HCT116 (cell line): ENCODE results near the gene MAP1LC3B2. TPM values are rescaled to one million over a fixed set of nuclear protein-coding genes. Genes with fewer than 3 reads are reported as not detected.
A peak's percentile ranks its signal among the peaks of the same experiment; 100 is the strongest.

Source experiments
- ATAC-seq: fragments of 200-7000 bp; cut with Tn5 transposase; 2 replicates; pipeline ENCODE4 v1.9.1; 2020; ENCODE audit warnings: mild to moderate bottlenecking, moderate library complexity
- BruUV-seq: library from RNA; stranded (reverse); fragments of 400-500 nt; replicated peaks from 2 replicates; lab custom pipeline; 2021; lab: Mats Ljungman, UMichigan
- CTCF ChIA-PET: fragments of 300-600 bp; sonication (Branson Sonifier 250); formaldehyde crosslinking; loops from one replicate; lab custom pipeline; 2021; ENCODE audit warnings: antibody characterized with exemption; lab: Charles Lee
- POLR2A ChIA-PET: fragments of 300-600, 350-600 bp; sonication (Branson Sonifier 250); formaldehyde crosslinking; loops from one replicate; lab custom pipeline; 2021; ENCODE audit warnings: antibody characterized with exemption; lab: Charles Lee
- RAD21 ChIA-PET, 2 experiments: fragments of 300-600 bp; sonication (Branson Sonifier 250); formaldehyde crosslinking; loops; one replicate each; lab custom pipeline; 2023; ENCODE audit warnings: low total read pairs in 2 of 2; ENCODE audit not compliant: uncharacterized antibody in 2 of 2, unreplicated experiment in 2 of 2, low non-redundant PET in 1 of 2; lab: Charles Lee
- DNase-seq: peaks from one replicate; pipeline ENCODE4 v3.0.0-alpha.2; 2010; ENCODE audit warnings: low read depth, low spot score
- H2AFZ ChIP-seq: fragments of 200-600 bp; shearing (Covaris generic), sonication (generic); 2 replicates; pipeline ENCODE4 v1.6.1; 2017; ENCODE audit warnings: low read depth, mixed run types, mixed read lengths, antibody characterized with exemption, low read length; ENCODE audit not compliant: poor library complexity, severe bottlenecking
- H3K27ac ChIP-seq: 2 replicates; pipeline ENCODE4 v1.5.1; 2012; ENCODE audit warnings: low read depth, low read length
- H3K27me3 ChIP-seq: fragments of 200-600 bp; sonication (generic); 2 replicates; pipeline ENCODE4 v1.6.1; 2016; ENCODE audit warnings: mixed run types, low read length, mixed read lengths; ENCODE audit not compliant: insufficient read depth
- H3K36me3 ChIP-seq, 2 experiments: fragments of 200-500 bp in 1 of 2; fragments of 200-600 bp in 1 of 2; sonication (Bioruptor generic) in 1 of 2; sonication (generic) in 1 of 2; 2 replicates each; pipeline versions ENCODE4 v1.5.1 to v1.6.1; 2014 to 2016; ENCODE audit warnings: low read length in 2 of 2, inconsistent platforms in 1 of 2, mixed read lengths in 1 of 2, mixed run types in 1 of 2; ENCODE audit not compliant: insufficient read depth in 2 of 2, control insufficient read depth in 1 of 2
- H3K4me1 ChIP-seq, 2 experiments: fragments of 200-600 bp in 1 of 2; sonication (generic) in 1 of 2; 2 replicates each; pipeline versions ENCODE4 v1.5.1 to v1.6.1; 2012 to 2017; ENCODE audit warnings: low read length in 2 of 2, inconsistent platforms in 1 of 2, mild to moderate bottlenecking in 1 of 2, mixed read lengths in 1 of 2, mixed run types in 1 of 2, moderate library complexity in 1 of 2; ENCODE audit not compliant: insufficient read depth in 2 of 2, control insufficient read depth in 1 of 2
- H3K4me2 ChIP-seq: fragments of 200-600 bp; sonication (generic); 2 replicates; pipeline ENCODE4 v1.6.1; 2017; ENCODE audit warnings: mixed run types, low read length, mixed read lengths
- H3K4me3 ChIP-seq, 2 experiments: fragments of 200-600 bp in 1 of 2; sonication (generic) in 1 of 2; replicated peaks in 1 of 2; 2 replicates each; pipeline ENCODE4 v1.5.1; 2011 to 2016; ENCODE audit warnings: low read length in 2 of 2, control low read depth in 1 of 2, low read depth in 1 of 2, mild to moderate bottlenecking in 1 of 2, mixed read lengths in 1 of 2, mixed run types in 1 of 2
- H3K79me2 ChIP-seq: fragments of 200-600 bp; sonication (generic); 2 replicates; pipeline ENCODE4 v1.6.1; 2017; ENCODE audit warnings: mild to moderate bottlenecking, mixed run types, low read length, moderate library complexity, mixed read lengths; ENCODE audit not compliant: insufficient read depth
- H3K9ac ChIP-seq: fragments of 200-600 bp; sonication (generic); 2 replicates; pipeline ENCODE4 v1.6.1; 2016; ENCODE audit warnings: low read length, mixed read lengths
- H3K9me2 ChIP-seq: fragments of 200-600 bp; sonication (generic), shearing (Covaris generic); 2 replicates; pipeline ENCODE4 v1.6.1; 2017; ENCODE audit warnings: mixed run types, mild to moderate bottlenecking, moderate library complexity; ENCODE audit not compliant: insufficient read depth
- H3K9me3 ChIP-seq, 2 experiments: fragments of 200-500 bp in 1 of 2; fragments of 200-600 bp in 1 of 2; sonication (Bioruptor generic) in 1 of 2; sonication (generic) in 1 of 2; 2 replicates each; pipeline ENCODE4 v1.6.1; 2014 to 2017; ENCODE audit warnings: low read length in 2 of 2, mixed read lengths in 2 of 2, inconsistent platforms in 1 of 2, low read depth in 1 of 2, mild to moderate bottlenecking in 1 of 2, mixed run types in 1 of 2, moderate library complexity in 1 of 2; ENCODE audit not compliant: control insufficient read depth in 1 of 2, insufficient read depth in 1 of 2
- H4K20me1 ChIP-seq: fragments of 200-600 bp; sonication (generic), shearing (Covaris generic); 2 replicates; pipeline ENCODE4 v1.6.1; 2017; ENCODE audit warnings: mixed run types, mild to moderate bottlenecking, moderate library complexity; ENCODE audit not compliant: insufficient read depth
- ATF3 ChIP-seq: IDR thresholded peaks from 2 replicates; pipeline ENCODE4 v1.6.1; 2012
- CBX3 ChIP-seq: IDR thresholded peaks from 2 replicates; pipeline ENCODE4 v1.6.1; 2012; ENCODE audit warnings: low read depth
- CEBPB ChIP-seq: IDR thresholded peaks from 2 replicates; pipeline ENCODE4 v1.6.1; 2012; ENCODE audit warnings: low read depth
- EGR1 ChIP-seq: IDR thresholded peaks from 2 replicates; pipeline ENCODE4 v1.6.1; 2012; ENCODE audit warnings: low read depth
- ELF1 ChIP-seq: IDR thresholded peaks from 2 replicates; pipeline ENCODE4 v1.6.1; 2012; ENCODE audit warnings: low read depth, borderline replicate concordance
- FOSL1 ChIP-seq: IDR thresholded peaks from 2 replicates; pipeline ENCODE4 v1.6.1; 2012; ENCODE audit warnings: low read depth
- MAX ChIP-seq: IDR thresholded peaks from 2 replicates; pipeline ENCODE4 v1.6.1; 2012
- POLR2A ChIP-seq: IDR thresholded peaks from 2 replicates; pipeline ENCODE4 v1.7.0; 2011; ENCODE audit warnings: borderline replicate concordance; ENCODE audit not compliant: insufficient read depth, insufficient read length; ENCODE audit errors: extremely low read depth
- POLR2AphosphoS5 ChIP-seq: IDR thresholded peaks from 2 replicates; pipeline ENCODE4 v1.6.1; 2011; ENCODE audit warnings: mild to moderate bottlenecking, low read depth, low read length, moderate library complexity
- RAD21 ChIP-seq: IDR thresholded peaks from 2 replicates; pipeline ENCODE4 v1.6.1; 2012; ENCODE audit warnings: low read depth, mild to moderate bottlenecking
- SP1 ChIP-seq: IDR thresholded peaks from 2 replicates; pipeline ENCODE4 v1.6.1; 2012; ENCODE audit warnings: low read depth
- SRF ChIP-seq: IDR thresholded peaks from 2 replicates; pipeline ENCODE4 v1.6.1; 2012; ENCODE audit warnings: low read depth
- TCF7L2 ChIP-seq: IDR thresholded peaks from 2 replicates; pipeline ENCODE4 v1.7.0; 2011; ENCODE audit warnings: borderline replicate concordance, inconsistent platforms; ENCODE audit not compliant: insufficient read depth, insufficient read length; ENCODE audit errors: extremely low read depth
- ZNF274 ChIP-seq: fragments of 200-500 bp; sonication (Bioruptor generic); IDR thresholded peaks from 2 replicates; pipeline ENCODE4 v1.6.1; 2014; ENCODE audit warnings: mild to moderate bottlenecking, low read depth, low read length, inconsistent platforms
- intact Hi-C: fragments of 100-400 bp; cut with micrococcal nuclease; formaldehyde crosslinking; loops from 2 replicates; pipeline ENCODE4 v1.10.0; 2022
- total RNA-seq: library from RNA; stranded (reverse); gene quantifications from one replicate; pipeline ENCODE4 v1.2.1, GENCODE V29; 2021; ENCODE audit not compliant: unreplicated experiment
- TF ChIP-seq, protein P1 (sequence below): IDR thresholded peaks from 2 replicates; pipeline ENCODE4 v1.6.1; 2012; ENCODE audit warnings: low read depth
- TF ChIP-seq, protein P2 (sequence below), 3 experiments: fragments of 200-600 bp in 1 of 3; sonication (generic) in 1 of 3; IDR thresholded peaks in 2 of 3; conservative IDR thresholded peaks in 1 of 3; 2 replicates each; pipeline ENCODE4 v1.5.1; 2012 to 2017; ENCODE audit warnings: low read depth in 2 of 3, low read length in 2 of 3, antibody characterized with exemption in 1 of 3, borderline replicate concordance in 1 of 3, control low read depth in 1 of 3, mild to moderate bottlenecking in 1 of 3, mixed read lengths in 1 of 3, mixed run types in 1 of 3, moderate library complexity in 1 of 3; ENCODE audit not compliant: insufficient read depth in 1 of 3
- TF ChIP-seq, protein P3 (sequence below): IDR thresholded peaks from 2 replicates; pipeline ENCODE4 v1.6.1; 2011; ENCODE audit warnings: mild to moderate bottlenecking, low read length, moderate library complexity; ENCODE audit not compliant: insufficient replicate concordance; ENCODE audit errors: extremely low read depth

MAP1LC3B2 gene
- total RNA-seq, 1 experiment from 2014 or later, result 4.7 TPM

DNA sequence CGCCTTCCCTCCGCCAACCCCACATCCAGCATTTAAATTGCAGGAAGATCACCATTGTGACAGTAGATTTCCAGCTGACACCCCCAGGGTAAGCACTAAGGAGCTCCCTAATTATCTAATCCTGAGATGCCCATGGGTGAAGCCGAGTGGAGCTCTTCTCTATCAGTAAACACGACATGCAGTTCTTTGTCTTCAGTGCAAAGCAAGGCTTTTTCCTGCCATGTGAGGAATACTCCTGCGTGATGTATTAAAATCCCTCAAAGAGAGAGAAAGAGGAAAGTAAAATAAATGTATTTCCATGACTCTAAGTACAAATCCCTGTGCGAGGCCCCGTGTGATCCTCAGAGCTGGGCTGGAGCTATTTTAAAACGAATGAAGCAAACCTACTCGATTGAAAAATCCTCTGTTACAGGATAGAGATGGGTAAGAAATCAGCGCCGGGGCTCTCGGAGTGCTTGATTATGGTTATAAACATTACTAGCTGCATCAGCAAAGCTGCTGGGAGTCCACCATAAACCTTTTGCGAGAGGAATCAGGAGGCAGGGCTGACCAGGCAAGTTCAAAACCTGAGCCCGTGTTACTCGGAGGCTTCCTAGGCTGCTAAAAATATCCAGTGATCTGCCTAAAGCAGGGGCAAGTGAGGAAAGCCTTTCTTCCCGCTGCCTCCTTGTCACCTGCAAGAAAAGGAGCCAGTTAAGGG is 61.5 kb downstream of the MAP1LC3B2 start:
- TF ChIP-seq SP1 (no peak), RAD21 (no peak), POLR2A (no peak), ELF1 (no peak), SRF (no peak), EGR1 (no peak), CEBPB (no peak), POLR2AphosphoS5 (no peak), CBX3 (no peak), MAX (no peak), FOSL1 (no peak), ATF3 (no peak), ZNF274 (no peak), TCF7L2 (no peak)
- TF ChIP-seq, protein P1, sequence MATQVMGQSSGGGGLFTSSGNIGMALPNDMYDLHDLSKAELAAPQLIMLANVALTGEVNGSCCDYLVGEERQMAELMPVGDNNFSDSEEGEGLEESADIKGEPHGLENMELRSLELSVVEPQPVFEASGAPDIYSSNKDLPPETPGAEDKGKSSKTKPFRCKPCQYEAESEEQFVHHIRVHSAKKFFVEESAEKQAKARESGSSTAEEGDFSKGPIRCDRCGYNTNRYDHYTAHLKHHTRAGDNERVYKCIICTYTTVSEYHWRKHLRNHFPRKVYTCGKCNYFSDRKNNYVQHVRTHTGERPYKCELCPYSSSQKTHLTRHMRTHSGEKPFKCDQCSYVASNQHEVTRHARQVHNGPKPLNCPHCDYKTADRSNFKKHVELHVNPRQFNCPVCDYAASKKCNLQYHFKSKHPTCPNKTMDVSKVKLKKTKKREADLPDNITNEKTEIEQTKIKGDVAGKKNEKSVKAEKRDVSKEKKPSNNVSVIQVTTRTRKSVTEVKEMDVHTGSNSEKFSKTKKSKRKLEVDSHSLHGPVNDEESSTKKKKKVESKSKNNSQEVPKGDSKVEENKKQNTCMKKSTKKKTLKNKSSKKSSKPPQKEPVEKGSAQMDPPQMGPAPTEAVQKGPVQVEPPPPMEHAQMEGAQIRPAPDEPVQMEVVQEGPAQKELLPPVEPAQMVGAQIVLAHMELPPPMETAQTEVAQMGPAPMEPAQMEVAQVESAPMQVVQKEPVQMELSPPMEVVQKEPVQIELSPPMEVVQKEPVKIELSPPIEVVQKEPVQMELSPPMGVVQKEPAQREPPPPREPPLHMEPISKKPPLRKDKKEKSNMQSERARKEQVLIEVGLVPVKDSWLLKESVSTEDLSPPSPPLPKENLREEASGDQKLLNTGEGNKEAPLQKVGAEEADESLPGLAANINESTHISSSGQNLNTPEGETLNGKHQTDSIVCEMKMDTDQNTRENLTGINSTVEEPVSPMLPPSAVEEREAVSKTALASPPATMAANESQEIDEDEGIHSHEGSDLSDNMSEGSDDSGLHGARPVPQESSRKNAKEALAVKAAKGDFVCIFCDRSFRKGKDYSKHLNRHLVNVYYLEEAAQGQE, result no peak
- TF ChIP-seq, protein P2, sequence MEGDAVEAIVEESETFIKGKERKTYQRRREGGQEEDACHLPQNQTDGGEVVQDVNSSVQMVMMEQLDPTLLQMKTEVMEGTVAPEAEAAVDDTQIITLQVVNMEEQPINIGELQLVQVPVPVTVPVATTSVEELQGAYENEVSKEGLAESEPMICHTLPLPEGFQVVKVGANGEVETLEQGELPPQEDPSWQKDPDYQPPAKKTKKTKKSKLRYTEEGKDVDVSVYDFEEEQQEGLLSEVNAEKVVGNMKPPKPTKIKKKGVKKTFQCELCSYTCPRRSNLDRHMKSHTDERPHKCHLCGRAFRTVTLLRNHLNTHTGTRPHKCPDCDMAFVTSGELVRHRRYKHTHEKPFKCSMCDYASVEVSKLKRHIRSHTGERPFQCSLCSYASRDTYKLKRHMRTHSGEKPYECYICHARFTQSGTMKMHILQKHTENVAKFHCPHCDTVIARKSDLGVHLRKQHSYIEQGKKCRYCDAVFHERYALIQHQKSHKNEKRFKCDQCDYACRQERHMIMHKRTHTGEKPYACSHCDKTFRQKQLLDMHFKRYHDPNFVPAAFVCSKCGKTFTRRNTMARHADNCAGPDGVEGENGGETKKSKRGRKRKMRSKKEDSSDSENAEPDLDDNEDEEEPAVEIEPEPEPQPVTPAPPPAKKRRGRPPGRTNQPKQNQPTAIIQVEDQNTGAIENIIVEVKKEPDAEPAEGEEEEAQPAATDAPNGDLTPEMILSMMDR (IDR thresholded peaks at IDR 0.05 in 2 of 3, conservative IDR thresholded peaks at IDR 0.05 in 1 of 3; ENCODE audit: borderline replicate concordance in 1 of 3, insufficient read depth in 1 of 3, low read depth in 2 of 3, low read length in 2 of 3), result no peak
- TF ChIP-seq, protein P3, sequence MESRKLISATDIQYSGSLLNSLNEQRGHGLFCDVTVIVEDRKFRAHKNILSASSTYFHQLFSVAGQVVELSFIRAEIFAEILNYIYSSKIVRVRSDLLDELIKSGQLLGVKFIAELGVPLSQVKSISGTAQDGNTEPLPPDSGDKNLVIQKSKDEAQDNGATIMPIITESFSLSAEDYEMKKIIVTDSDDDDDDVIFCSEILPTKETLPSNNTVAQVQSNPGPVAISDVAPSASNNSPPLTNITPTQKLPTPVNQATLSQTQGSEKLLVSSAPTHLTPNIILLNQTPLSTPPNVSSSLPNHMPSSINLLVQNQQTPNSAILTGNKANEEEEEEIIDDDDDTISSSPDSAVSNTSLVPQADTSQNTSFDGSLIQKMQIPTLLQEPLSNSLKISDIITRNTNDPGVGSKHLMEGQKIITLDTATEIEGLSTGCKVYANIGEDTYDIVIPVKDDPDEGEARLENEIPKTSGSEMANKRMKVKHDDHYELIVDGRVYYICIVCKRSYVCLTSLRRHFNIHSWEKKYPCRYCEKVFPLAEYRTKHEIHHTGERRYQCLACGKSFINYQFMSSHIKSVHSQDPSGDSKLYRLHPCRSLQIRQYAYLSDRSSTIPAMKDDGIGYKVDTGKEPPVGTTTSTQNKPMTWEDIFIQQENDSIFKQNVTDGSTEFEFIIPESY, result no peak
- BruUV-seq, result no TSS peak

More for the DNA sequence above, 61.5 kb downstream of the MAP1LC3B2 start:
- no peak overlapping the region for H3K9ac ChIP-seq
- H3K4me3 ChIP-seq, result no peak overlapping the region
- H3K4me1 ChIP-seq, result peaks cover 0 to 16% of the 10 kb centered on the region in 2 experiments; a peak in 1 of 4 replicates
- intact Hi-C loops, result no loop called here
- DNase-seq (no peak), ATAC-seq (no peak)
- CTCF ChIA-PET, result interaction anchor here (2.3 kb wide), 1 partner anchor 11 kb away, joined by 9 read pairs; no protein-coding TSS in a partner anchor
- no peaks in the 10 kb centered on the region for H3K9me2 ChIP-seq
- no peak overlapping the region for H2AFZ ChIP-seq
- RAD21 ChIA-PET, result no interaction called here
- H3K27me3 ChIP-seq, result no peaks in the 10 kb centered on the region
- H3K4me2 ChIP-seq, result peak overlapping the region; percentile 12; the same call in 1 of the 2 replicates
- no peaks in the 10 kb centered on the region for H4K20me1 ChIP-seq
- no peaks in the 10 kb centered on the region for H3K79me2 ChIP-seq
- H3K36me3 ChIP-seq, result no peaks in the 10 kb centered on the region
- POLR2A ChIA-PET, result no interaction called here
- peaks cover 0 to 25% of the 10 kb centered on the region in 2 experiments; a peak in 2 of 4 replicates for H3K9me3 ChIP-seq
- no peak overlapping the region for H3K27ac ChIP-seq
